Prostate gland (tissue), 2 donors: ENCODE results near the gene SSTR1. TPM values are rescaled to one million over a fixed set of nuclear protein-coding genes. Genes with fewer than 3 reads are reported as not detected.

Source experiments
- DNase-seq: peaks from one replicate; pipeline ENCODE4 v3.0.0-alpha.2; 2019; ENCODE audit warnings: low spot score
- H3K27ac ChIP-seq, 2 donors: fragments of 200-600 bp; sonication (generic); 2 replicates each; pipeline ENCODE4 v1.5.1; 2017 to 2019
- H3K27me3 ChIP-seq: fragments of 200-600 bp; sonication (generic); replicated peaks from 2 replicates; pipeline ENCODE4 v1.5.1; 2019; ENCODE audit not compliant: insufficient read depth
- H3K36me3 ChIP-seq, 2 donors: fragments of 200-600 bp; sonication (generic); 1 replicate in 1 of 2; 2 replicates in 1 of 2; pipeline versions ENCODE4 v1.5.1 to v1.8.1; 2017 to 2019
- H3K4me1 ChIP-seq: fragments of 200-600 bp; sonication (generic); replicated peaks from 2 replicates; pipeline ENCODE4 v1.5.1; 2019
- H3K4me3 ChIP-seq, 2 donors: fragments of 200-600 bp; sonication (generic); 2 replicates each; pipeline ENCODE4 v1.5.1; 2017 to 2019
- H3K9me3 ChIP-seq: fragments of 200-600 bp; sonication (generic); 2 replicates; pipeline ENCODE4 v1.5.1; 2017
- CTCF ChIP-seq, 4 experiments: fragments of 200-600 bp in 2 of 4; fragments of 450-650 bp in 2 of 4; sonication (generic) in 2 of 4; IDR thresholded peaks; 1 replicate in 3 of 4; 2 replicates in 1 of 4; pipeline ENCODE4 v1.5.1; 2016 to 2019; ENCODE audit warnings: antibody characterized with exemption in 4 of 4, mild to moderate bottlenecking in 2 of 4, moderate library complexity in 2 of 4
- POLR2A ChIP-seq: fragments of 450-650 bp; IDR thresholded peaks from one replicate; pipeline ENCODE4 v1.6.1; 2016; ENCODE audit warnings: antibody characterized with exemption, mild to moderate bottlenecking
- POLR2AphosphoS5 ChIP-seq: sonication (generic); formaldehyde crosslinking; IDR thresholded peaks from one replicate; pipeline ENCODE4 v1.6.1; 2017; ENCODE audit warnings: antibody characterized with exemption
- WGBS: methylation state at CpG from one replicate; pipeline ENCODE4 v1.1.5; 2018; 5-methylcytosine and 5-hydroxymethylcytosine counted together
- intact Hi-C: fragments of 100-400 bp; cut with DNase I; formaldehyde crosslinking; loops from one replicate; pipeline ENCODE4 v1.14.2; 2022
- total RNA-seq, 2 donors: library from RNA; depleted of rRNA; stranded (reverse); fragments of >200 nt; gene quantifications; one replicate each; pipeline ENCODE4 v1.1.0, GENCODE V29; 2016

The SSTR1 gene
- total RNA-seq, 2 donors from 2014 or later: 0.23 to 0.80 TPM

- Histone ChIP-seq H3K9me3 (no peaks in the 10 kb centered on the region), H3K27ac (no peak overlapping the region), H3K36me3 (no peaks in the 10 kb centered on the region), H3K27me3 (no peaks in the 10 kb centered on the region), H3K4me3 (no peak overlapping the region), H3K4me1 (no peaks in the 10 kb centered on the region)
- TF ChIP-seq POLR2AphosphoS5 (no peak), CTCF (IDR thresholded peaks at IDR 0.05) (no peak), POLR2A (no peak)
- intact Hi-C loops: no loop called here
- WGBS: 62% methylated on average over 2 of the region's 2 CpGs
- DNase-seq: no peak
These were observed 18.2 kb downstream of the SSTR1 start for GRCh38 chr14:38225946-38226345.

GRCh38 chr14:38226366-38226765 lies 18.7 kb downstream of the SSTR1 start:
- Histone ChIP-seq H3K27ac (no peak overlapping the region), H3K4me3 (no peak overlapping the region), H3K9me3 (no peaks in the 10 kb centered on the region), H3K27me3 (no peaks in the 10 kb centered on the region), H3K36me3 (no peaks in the 10 kb centered on the region), H3K4me1 (no peaks in the 10 kb centered on the region)
- 60% methylated on average over 3 of the region's 3 CpGs for WGBS
- intact Hi-C loops: no loop called here
- TF ChIP-seq POLR2AphosphoS5 (no peak), POLR2A (no peak), CTCF (IDR thresholded peaks at IDR 0.05) (no peak)
- DNase-seq: no peak

- TF ChIP-seq POLR2AphosphoS5 (no peak), CTCF (IDR thresholded peaks at IDR 0.05) (no peak), POLR2A (no peak)
- H3K4me1 ChIP-seq: no peaks in the 10 kb centered on the region
- no peak overlapping the region for H3K27ac ChIP-seq
- no peaks in the 10 kb centered on the region for H3K27me3 ChIP-seq
- 56% methylated on average over 5 of the region's 5 CpGs for WGBS
- no peak for DNase-seq
- no peak overlapping the region for H3K4me3 ChIP-seq
- no peaks in the 10 kb centered on the region for H3K36me3 ChIP-seq
- H3K9me3 ChIP-seq: no peaks in the 10 kb centered on the region
- intact Hi-C loops: no loop called here
These were observed 25.5 kb downstream of the SSTR1 start for GRCh38 chr14:38233218-38233617.

GRCh38 chr14:38238332-38238731 lies 30.6 kb downstream of the SSTR1 start:
- WGBS: 83% methylated on average over 1 of the region's 1 CpG
- Histone ChIP-seq H3K27ac (no peak overlapping the region), H3K4me1 (no peaks in the 10 kb centered on the region), H3K27me3 (no peaks in the 10 kb centered on the region), H3K9me3 (no peaks in the 10 kb centered on the region), H3K36me3 (no peaks in the 10 kb centered on the region), H3K4me3 (no peak overlapping the region)
- no peak for TF ChIP-seq POLR2AphosphoS5
- no peak for DNase-seq
- intact Hi-C loops: no loop called here

GRCh38 chr14:38238878-38239277 lies 31.2 kb downstream of the SSTR1 start:
- Histone ChIP-seq H3K4me1 (no peaks in the 10 kb centered on the region), H3K36me3 (no peaks in the 10 kb centered on the region), H3K4me3 (no peak overlapping the region), H3K9me3 (no peaks in the 10 kb centered on the region), H3K27me3 (no peaks in the 10 kb centered on the region), H3K27ac (no peak overlapping the region)
- intact Hi-C loops: no loop called here
- no peak for DNase-seq
- TF ChIP-seq CTCF (IDR thresholded peaks at IDR 0.05) (no peak), POLR2A (no peak), POLR2AphosphoS5 (no peak)
